HEK293T (cell line): ENCODE measurements around the gene CTBP1.

Experiments
- ARNT ChIP-seq: fragments of 450-650 bp; IDR thresholded peaks from 2 replicates; pipeline ENCODE4 v1.6.1; 2017; ENCODE audit warnings: mild to moderate bottlenecking
- NFRKB ChIP-seq: fragments of 450-650 bp; IDR thresholded peaks from 2 replicates; pipeline ENCODE4 v1.6.1; 2016; ENCODE audit warnings: mild to moderate bottlenecking, moderate library complexity
- SUZ12 ChIP-seq: fragments of 450-650 bp; IDR thresholded peaks from 2 replicates; pipeline ENCODE4 v1.6.1; 2016; ENCODE audit warnings: mild to moderate bottlenecking

DNA sequence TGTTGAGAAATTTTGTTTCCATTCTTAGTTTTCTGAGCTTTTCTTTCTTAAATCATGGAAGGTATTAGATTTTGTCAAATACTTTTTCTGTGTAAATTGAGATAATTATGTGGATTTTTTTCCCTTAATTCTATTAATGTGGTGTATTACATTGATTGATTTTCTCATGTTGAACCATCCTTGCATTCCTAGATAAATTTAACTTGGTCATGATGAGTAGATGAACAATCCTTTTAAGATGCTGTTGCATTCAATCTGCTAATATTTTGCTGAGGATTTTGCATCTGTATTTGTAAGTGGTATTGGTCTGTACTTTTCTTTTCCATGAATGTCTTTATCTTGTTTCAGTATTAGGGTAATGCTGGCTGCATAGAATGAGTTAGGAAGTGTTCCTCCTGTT, 20.3 kb upstream of the CTBP1 start:
- no peak for TF ChIP-seq ARNT
- TF ChIP-seq SUZ12 = no peak
- TF ChIP-seq NFRKB = no peak
